Endothelial cell of umbilical vein (primary cell): Measurements from ENCODE around the gene S100A13. TPM values are rescaled to one million over a fixed set of nuclear protein-coding genes. Genes with fewer than 3 reads are reported as not detected.

Experiments used
- BruUV-seq: library from RNA; stranded (reverse); fragments of 400-500 nt; replicated peaks from 2 replicates; lab custom pipeline; 2021; lab: Mats Ljungman, UMichigan
- CTCF ChIA-PET: fragments of 300-600, 350-600 bp; sonication (Branson Sonifier 250); formaldehyde crosslinking; loops from one replicate; lab custom pipeline; 2021; ENCODE audit warnings: antibody characterized with exemption, inconsistent platforms; lab: Charles Lee
- POLR2A ChIA-PET: fragments of 300-600, 350-600 bp; sonication (Branson Sonifier 250); formaldehyde crosslinking; loops from one replicate; lab custom pipeline; 2021; ENCODE audit warnings: antibody characterized with exemption, inconsistent platforms; lab: Charles Lee
- DNase-seq: peaks from one replicate; pipeline ENCODE4 v3.0.0-alpha.2; 2011; ENCODE audit warnings: low read depth, low spot score
- FAIRE-seq: peaks from 2 replicates; lab custom pipeline; 2011; peaks lifted over from hg19 to GRCh38; lab: Jason Lieb, UNC
- H2AFZ ChIP-seq: 2 replicates; pipeline ENCODE4 v1.6.0; 2012; ENCODE audit warnings: low read depth, low read length, control low read depth, inconsistent platforms
- H3K27ac ChIP-seq: 2 replicates; pipeline ENCODE4 v1.5.1; 2011; ENCODE audit warnings: low read depth, mild to moderate bottlenecking, control low read depth, low read length, moderate library complexity; ENCODE audit not compliant: insufficient read depth
- H3K27me3 ChIP-seq, 2 experiments: 2 replicates each; pipeline versions ENCODE4 v1.6.0 to v1.6.1; 2011; ENCODE audit warnings: low read length in 2 of 2, mixed read lengths in 1 of 2; ENCODE audit not compliant: control insufficient read depth in 2 of 2, insufficient read depth in 2 of 2
- H3K36me3 ChIP-seq, 2 experiments: 2 replicates in 1 of 2; 3 replicates in 1 of 2; pipeline ENCODE4 v1.5.1; 2011; ENCODE audit warnings: low read length in 2 of 2, mild to moderate bottlenecking in 1 of 2, moderate library complexity in 1 of 2; ENCODE audit not compliant: control insufficient read depth in 2 of 2, insufficient read depth in 2 of 2; ENCODE audit errors: extremely low read depth in 1 of 2
- H3K4me1 ChIP-seq: 3 replicates; pipeline ENCODE4 v1.5.1; 2011; ENCODE audit warnings: mild to moderate bottlenecking, low read length; ENCODE audit not compliant: control insufficient read depth, insufficient read depth; ENCODE audit errors: extremely low read depth
- H3K4me2 ChIP-seq: 2 replicates; pipeline ENCODE4 v1.6.1; 2011; ENCODE audit warnings: low read length, control low read depth, mixed read lengths; ENCODE audit not compliant: insufficient read depth
- H3K4me3 ChIP-seq, 3 experiments: fragments of 200-600 bp in 1 of 3; sonication (generic), shearing (Covaris generic) in 1 of 3; replicated peaks in 1 of 3; 2 replicates each; pipeline ENCODE4 v1.5.1; 2011 to 2016; ENCODE audit warnings: control low read depth in 3 of 3, low read length in 3 of 3, mild to moderate bottlenecking in 2 of 3, inconsistent platforms in 1 of 3, low read depth in 1 of 3, moderate library complexity in 1 of 3; ENCODE audit not compliant: insufficient read depth in 1 of 3
- H3K79me2 ChIP-seq: 2 replicates; pipeline ENCODE4 v1.6.0; 2012; ENCODE audit warnings: low read length, inconsistent platforms; ENCODE audit not compliant: control insufficient read depth, insufficient read depth
- H3K9ac ChIP-seq: replicated peaks from 2 replicates; pipeline ENCODE3; 2011; ENCODE audit warnings: low read length, control low read depth; ENCODE audit not compliant: insufficient read depth; ENCODE audit errors: extremely low read depth
- H3K9me1 ChIP-seq: replicated peaks from 3 replicates; pipeline ENCODE4 v1.6.0; 2011; ENCODE audit warnings: mild to moderate bottlenecking, low read length; ENCODE audit not compliant: control insufficient read depth, insufficient read depth; ENCODE audit errors: extremely low read depth
- H3K9me3 ChIP-seq: replicated peaks from 2 replicates; pipeline ENCODE4 v1.5.1; 2012; ENCODE audit warnings: low read length, inconsistent platforms; ENCODE audit not compliant: control insufficient read depth, insufficient read depth
- H4K20me1 ChIP-seq: replicated peaks from 2 replicates; pipeline ENCODE3; 2011; ENCODE audit warnings: mild to moderate bottlenecking, low read length; ENCODE audit not compliant: control insufficient read depth, insufficient read depth; ENCODE audit errors: extremely low read depth
- CTCF ChIP-seq, 2 donors: IDR thresholded peaks; 1 replicate in 1 of 2; 2 replicates in 1 of 2; pipeline ENCODE4 v1.5.1; 2011; ENCODE audit warnings: low read length in 2 of 2, mild to moderate bottlenecking in 2 of 2, moderate library complexity in 2 of 2, control low read depth in 1 of 2, inconsistent platforms in 1 of 2, low read depth in 1 of 2; ENCODE audit not compliant: insufficient read depth in 1 of 2; ENCODE audit errors: extremely low read depth in 1 of 2
- EZH2 ChIP-seq: IDR thresholded peaks from 2 replicates; pipeline ENCODE4 v1.6.1; 2012; ENCODE audit warnings: borderline replicate concordance, low read depth, mild to moderate bottlenecking, moderate library complexity, low read length, inconsistent platforms; ENCODE audit not compliant: severe bottlenecking
- FOS ChIP-seq: IDR thresholded peaks from 2 replicates; pipeline ENCODE4 v1.6.1; 2011; ENCODE audit warnings: mild to moderate bottlenecking, low read length, moderate library complexity, borderline replicate concordance; ENCODE audit not compliant: insufficient read depth
- GATA2 ChIP-seq: IDR thresholded peaks from 2 replicates; pipeline ENCODE4 v1.7.0; 2011; ENCODE audit warnings: low read depth, mild to moderate bottlenecking, moderate library complexity, mixed read lengths, low read length; ENCODE audit not compliant: insufficient read length, insufficient read depth
- JUN ChIP-seq: IDR thresholded peaks from 2 replicates; pipeline ENCODE4 v1.6.1; 2011; ENCODE audit warnings: borderline replicate concordance, low read depth; ENCODE audit not compliant: insufficient read length, insufficient read depth
- MYC ChIP-seq: IDR thresholded peaks from one replicate; pipeline ENCODE4 v1.6.1; 2011; ENCODE audit warnings: mild to moderate bottlenecking, low read depth, low read length
- POLR2A ChIP-seq: IDR thresholded peaks from 2 replicates; pipeline ENCODE4 v1.6.1; 2012; ENCODE audit warnings: low read depth, mild to moderate bottlenecking, control low read depth, low read length
- POLR2AphosphoS5 ChIP-seq: IDR thresholded peaks from 2 replicates; pipeline ENCODE4 v1.6.1; 2012; ENCODE audit warnings: low read depth, mild to moderate bottlenecking, control low read depth, low read length, moderate library complexity; ENCODE audit not compliant: insufficient read depth
- dilution Hi-C: fragments of 300-500 bp; cut with MboI; formaldehyde crosslinking; loops from one replicate; pipeline ENCODE4 v1.15.0; 2019; ENCODE audit warnings: low sequenced_read_pairs; ENCODE audit not compliant: extremely low pct_ligation_motif_present
- intact Hi-C: fragments of 100-400 bp; cut with micrococcal nuclease; formaldehyde crosslinking; loops from one replicate; pipeline ENCODE4 v1.10.0; 2022
- polyA plus RNA-seq, 4 experiments: library from polyadenylated mRNA; depleted of rRNA in 3 of 4; stranded (reverse) in 3 of 4; unstranded in 1 of 4; fragments of >200 nt; gene quantifications; 2 replicates each; pipeline versions ENCODE4 v1.2.1 to v1.2.3, GENCODE V29; 2011 to 2012; ENCODE audit warnings: missing spikeins in 1 of 4
- total RNA-seq: library from RNA; stranded (reverse); gene quantifications from 2 replicates; pipeline ENCODE4 v1.2.3, GENCODE V29; 2021
- TF ChIP-seq, protein P1 (sequence below): IDR thresholded peaks from 2 replicates; pipeline ENCODE4 v1.6.1; 2011; ENCODE audit not compliant: insufficient read depth, insufficient read length

The S100A13 gene
- total and polyA plus RNA-seq, 2 donors (not counting 3 experiments of a cell fraction or from before 2014, with no cell fraction given) = 155 to 360 TPM

- Histone ChIP-seq H3K9ac (no peak overlapping the region), H2AFZ (no peak overlapping the region), H3K36me3 (peaks cover 7 to 14% of the 10 kb centered on the region in 2 experiments), H3K4me1 (peaks cover 8% of the 10 kb centered on the region), H3K27ac (no peak overlapping the region), H3K27me3 (no peaks in the 10 kb centered on the region), H3K4me3 (no peak overlapping the region), H3K79me2 (no peaks in the 10 kb centered on the region), H3K4me2 (no peak overlapping the region), H3K9me1 (no peaks in the 10 kb centered on the region), H3K9me3 (no peaks in the 10 kb centered on the region), H4K20me1 (no peaks in the 10 kb centered on the region)
- dilution Hi-C loops (no loop called here), intact Hi-C loops (no loop called here)
- no peak for TF ChIP-seq GATA2
- no peak for TF ChIP-seq EZH2
- TF ChIP-seq FOS = no peak
- no peak for TF ChIP-seq CTCF (IDR thresholded peaks at IDR 0.05; ENCODE audit: extremely low read depth in 1 of 2, insufficient read depth in 1 of 2, low read depth in 1 of 2, low read length in 2 of 2)
- no peak for TF ChIP-seq POLR2AphosphoS5
- TF ChIP-seq MYC = no peak
- no peak for TF ChIP-seq POLR2A
- no peak for TF ChIP-seq JUN
- TF ChIP-seq, protein P1, sequence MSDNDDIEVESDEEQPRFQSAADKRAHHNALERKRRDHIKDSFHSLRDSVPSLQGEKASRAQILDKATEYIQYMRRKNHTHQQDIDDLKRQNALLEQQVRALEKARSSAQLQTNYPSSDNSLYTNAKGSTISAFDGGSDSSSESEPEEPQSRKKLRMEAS = no peak
- DNase-seq (no peak), FAIRE-seq (no peak)
- no TSS peak for BruUV-seq
- ChIA-PET CTCF (interaction anchor here (1.3 kb wide), 1 partner anchor 77 kb away, joined by 6 read pairs; no protein-coding TSS in a partner anchor), POLR2A (no interaction called here)
Observed at GRCh38 chr1:153649863-153650235, 22.5 kb upstream of the S100A13 start.
